GM18907 (cell line): ENCODE data around the gene SCNN1G.

Experiments used
- ATAC-seq: cut with Tn5 transposase; IDR thresholded peaks from one replicate; pipeline ENCODE4 v1.9.1; 2021; ENCODE audit warnings: mild to moderate bottlenecking, moderate library complexity; ENCODE audit not compliant: unreplicated experiment

The SCNN1G gene

DNA sequence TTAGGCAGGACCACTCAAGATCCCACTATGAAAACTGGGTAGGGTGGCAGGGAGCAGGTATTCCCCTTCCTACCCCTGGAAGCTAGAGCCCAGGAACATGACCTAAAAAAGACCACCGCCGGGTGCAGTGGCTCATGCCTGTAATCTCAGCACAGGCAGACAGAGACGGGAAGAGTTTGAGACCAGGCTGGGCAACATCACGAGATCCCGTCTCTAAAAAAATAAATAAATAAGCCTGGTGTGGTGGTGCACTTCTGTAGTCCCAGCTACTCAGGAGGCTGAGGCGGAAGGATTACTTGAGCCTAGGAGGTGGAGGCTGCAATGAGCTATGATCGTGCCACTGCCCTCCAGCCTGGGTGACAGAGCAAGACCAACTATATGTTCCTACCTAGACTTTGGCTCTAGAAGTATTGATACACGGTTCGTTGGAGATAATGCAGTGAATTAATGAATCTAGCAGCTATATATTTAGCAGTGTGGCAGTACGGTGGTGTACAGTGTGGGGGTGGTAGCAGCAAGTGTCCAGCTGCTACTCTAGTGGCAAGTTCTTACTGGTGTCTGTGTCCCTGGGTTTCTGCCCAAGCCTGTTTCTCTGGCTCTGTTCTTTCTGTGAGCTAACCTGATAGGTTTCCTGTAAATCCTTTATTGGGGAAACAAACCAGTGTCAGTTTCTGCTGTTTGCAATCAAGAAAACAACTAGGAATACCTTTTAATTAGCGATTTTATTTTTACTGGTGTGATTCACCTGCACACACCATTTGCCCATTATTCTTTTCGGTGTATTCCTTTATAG, 30.0 kb upstream of the SCNN1G start:
- ATAC-seq: no peak

- ATAC-seq: no peak
These were observed 27.0 kb upstream of the SCNN1G start for GRCh38 chr16:23155445-23156049.

DNA sequence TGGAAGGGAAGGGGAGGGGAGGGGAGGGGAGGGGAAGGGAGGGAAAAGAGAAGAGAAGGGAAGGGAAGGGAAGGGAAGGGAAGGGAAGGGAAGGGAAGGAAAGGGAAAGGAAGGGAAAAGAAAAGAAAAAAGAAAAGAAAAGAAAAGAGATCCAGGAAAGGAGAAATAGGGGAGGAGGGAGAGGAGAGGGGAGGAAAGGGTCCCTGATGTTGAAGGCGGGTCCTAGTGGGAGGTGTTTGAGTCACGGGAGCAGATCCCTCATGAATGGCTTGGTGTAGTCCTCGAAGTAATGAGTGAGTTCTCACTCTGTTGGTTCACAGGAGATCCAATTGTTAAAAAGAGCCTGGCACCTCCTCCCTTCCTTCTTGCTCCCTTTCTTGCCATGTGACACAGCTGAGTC, 26.4 kb upstream of the SCNN1G start:
- no peak for ATAC-seq

DNA sequence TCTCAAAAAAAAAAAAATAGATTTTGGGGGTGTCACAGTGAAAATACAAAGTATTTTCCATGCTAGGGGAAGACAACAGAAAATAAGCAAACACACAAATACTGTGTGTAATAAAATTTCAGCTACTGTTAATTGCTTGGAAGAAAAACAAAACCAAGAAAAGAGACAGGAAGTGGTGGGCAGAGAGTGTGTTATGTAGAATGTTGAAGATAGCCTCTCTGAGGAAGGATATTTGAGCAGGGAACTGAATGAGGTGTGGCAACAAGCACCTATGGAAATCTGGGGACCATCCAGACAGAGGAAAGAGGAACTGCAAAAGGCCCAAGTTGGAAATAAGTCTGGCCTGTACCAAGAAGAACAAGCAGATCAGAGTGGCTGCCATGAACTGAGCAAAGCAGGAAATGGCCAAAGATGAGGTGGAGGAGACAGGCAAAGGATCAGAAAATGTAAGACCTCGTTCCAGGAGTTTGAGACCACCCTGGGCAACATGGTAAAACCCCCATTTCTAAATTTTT, 25.5 kb upstream of the SCNN1G start:
- no peak for ATAC-seq

DNA sequence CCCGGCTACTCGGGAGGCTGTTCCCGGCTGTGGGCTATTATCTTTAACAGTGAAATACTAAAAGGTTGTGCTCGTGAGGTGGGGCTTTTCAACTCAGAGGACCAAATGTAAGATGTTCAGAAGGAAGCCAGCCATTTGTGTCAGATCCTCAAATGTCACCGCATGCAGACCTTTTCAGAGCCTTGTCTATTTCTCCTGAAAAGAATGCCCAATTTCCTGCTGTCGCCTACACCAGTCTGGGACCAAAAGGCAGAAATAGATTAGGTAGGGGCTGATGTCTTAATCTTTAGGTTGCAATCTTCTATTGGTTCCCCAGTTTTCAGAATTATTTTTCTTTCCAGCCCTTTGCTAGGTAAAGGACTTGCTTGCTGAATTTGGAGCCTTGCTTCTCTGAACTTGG, 24.4 kb upstream of the SCNN1G start:
- no peak for ATAC-seq

GRCh38 chr16:23160082-23160481, 22.5 kb upstream of the SCNN1G start:
- ATAC-seq: no peak

DNA sequence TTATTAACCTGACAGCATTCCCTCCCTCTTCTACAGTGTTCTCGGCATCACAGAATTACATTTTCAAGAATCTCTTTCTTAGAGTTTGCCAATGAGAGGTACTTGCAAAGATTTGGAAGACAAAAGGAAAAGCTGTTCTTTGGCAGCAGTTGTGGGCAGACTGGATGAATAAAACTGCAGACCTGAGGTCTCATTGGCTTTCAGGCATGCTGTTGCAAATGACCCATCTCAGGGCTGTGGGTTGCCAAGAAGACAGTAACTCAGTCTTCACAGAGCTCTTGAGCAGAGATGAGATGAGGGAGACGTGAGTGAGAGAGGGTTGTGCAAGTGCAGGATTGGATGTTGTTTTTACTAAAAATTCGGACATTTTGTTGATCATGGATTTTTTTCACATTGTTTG, 22.0 kb upstream of the SCNN1G start:
- ATAC-seq: no peak

DNA sequence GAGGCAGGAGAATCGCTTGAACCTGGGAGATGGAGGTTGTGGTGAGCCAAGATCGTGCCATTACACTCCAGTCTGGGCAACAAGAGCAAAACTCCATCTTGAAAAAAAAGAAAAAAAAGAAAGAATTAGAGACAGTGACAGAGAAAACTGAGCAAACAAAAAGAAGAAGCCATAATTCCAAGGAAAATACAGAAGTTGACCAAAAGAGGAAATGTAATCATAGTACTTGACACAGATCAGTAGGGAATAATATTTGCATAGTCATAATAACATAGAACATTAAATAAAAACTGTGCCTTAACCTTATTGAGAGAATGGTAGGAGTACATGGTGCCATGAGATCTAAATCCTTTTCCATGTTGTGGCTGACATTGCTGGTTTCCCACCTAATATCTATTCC, 18.6 kb upstream of the SCNN1G start:
- ATAC-seq: no peak

GRCh38 chr16:23164736-23165135, 17.8 kb upstream of the SCNN1G start:
- ATAC-seq: no peak

GRCh38 chr16:23172583-23172982, 10.0 kb upstream of the SCNN1G start:
- no peak for ATAC-seq

GRCh38 chr16:23172994-23173393, 9.6 kb upstream of the SCNN1G start:
- no peak for ATAC-seq

DNA sequence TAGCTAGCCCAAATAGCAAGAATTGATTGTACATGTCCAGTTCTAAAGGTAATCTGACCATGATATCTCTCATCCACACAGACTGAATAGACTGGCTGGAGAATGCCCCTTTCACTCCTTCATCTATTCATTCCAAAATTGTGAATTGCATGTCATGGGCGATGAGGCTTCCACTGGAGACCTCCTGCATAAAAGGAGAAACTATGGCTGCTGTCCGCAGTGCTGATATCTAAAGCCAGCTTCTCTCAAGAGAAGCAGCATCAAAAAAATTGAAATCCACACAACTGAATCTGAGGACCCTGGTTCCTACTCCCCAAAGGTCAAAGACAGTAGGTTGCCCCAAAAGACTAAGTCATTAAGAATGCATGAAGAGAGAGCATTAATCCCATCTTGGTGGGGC, 7.9 kb upstream of the SCNN1G start:
- ATAC-seq: no peak

GRCh38 chr16:23175651-23176050, 6.9 kb upstream of the SCNN1G start:
- ATAC-seq: no peak

- no peak for ATAC-seq
These were observed 1.0 kb upstream of the SCNN1G start for GRCh38 chr16:23181506-23181905.

- ATAC-seq: peak; percentile 87
These were observed 303 bp upstream of the SCNN1G start for GRCh38 chr16:23182206-23182678.

GRCh38 chr16:23183543-23183862, 958 bp downstream of the SCNN1G start:
- no peak for ATAC-seq

GRCh38 chr16:23185656-23186055, 3.1 kb downstream of the SCNN1G start:
- no peak for ATAC-seq

- ATAC-seq: no peak
These were observed 3.6 kb downstream of the SCNN1G start for GRCh38 chr16:23186171-23186570.

GRCh38 chr16:23187341-23187740, 4.8 kb downstream of the SCNN1G start:
- no peak for ATAC-seq

DNA sequence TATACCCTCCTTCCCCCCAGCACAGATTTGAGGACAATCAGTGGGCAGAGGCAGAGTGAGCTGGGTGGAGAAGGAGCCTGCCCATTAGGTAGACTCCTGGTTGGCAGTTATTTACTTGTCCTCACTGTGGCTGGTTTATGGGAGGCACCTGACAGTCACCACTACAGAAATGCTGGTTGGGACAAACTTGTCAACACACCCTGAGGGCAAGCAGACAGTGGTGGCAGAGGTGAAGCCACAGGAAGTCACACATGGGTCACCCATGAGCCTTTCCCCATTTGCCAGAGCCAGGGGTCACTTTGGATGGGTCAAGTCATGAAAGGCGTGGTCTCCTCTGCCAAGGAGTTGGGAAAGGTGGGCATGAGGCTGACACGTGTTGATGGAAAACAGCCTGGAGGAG, 6.4 kb downstream of the SCNN1G start:
- ATAC-seq: no peak

DNA sequence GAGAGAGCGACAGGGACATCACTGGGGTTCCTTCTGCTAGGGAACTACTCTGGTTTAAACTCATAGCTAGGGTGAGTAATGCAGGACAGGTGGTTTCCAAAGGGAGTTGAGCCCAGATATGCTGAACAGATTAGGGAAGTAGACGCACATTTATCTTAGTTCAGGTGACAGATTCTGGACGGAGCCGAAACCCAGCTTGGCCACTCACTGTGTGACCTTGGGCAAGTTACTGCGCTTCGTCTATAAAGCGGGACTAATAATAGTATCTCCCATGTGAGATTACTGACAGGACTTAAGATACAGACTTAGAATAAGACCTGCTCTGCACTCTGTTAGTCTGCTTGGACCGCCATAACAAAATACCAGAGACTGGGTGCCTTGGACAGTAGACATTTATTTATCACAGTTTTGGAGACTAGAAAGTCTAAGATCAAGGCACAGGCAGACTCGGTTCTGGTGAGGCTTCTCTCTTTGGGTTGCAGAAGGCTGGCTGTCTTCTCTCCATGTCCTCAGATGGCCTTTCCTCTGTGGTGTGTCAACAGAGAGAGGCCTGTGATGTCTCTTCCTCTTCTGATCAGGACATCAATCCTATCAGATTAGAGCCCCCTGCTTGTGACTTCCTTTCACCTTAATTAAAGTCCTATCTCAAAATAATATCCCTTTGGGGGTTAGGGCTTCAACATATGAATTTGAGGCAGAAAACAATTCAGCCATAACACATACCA, 12.1 kb downstream of the SCNN1G start:
- no peak for ATAC-seq
